HEK293 (cell line): Measurements from ENCODE around the gene RPS29.

Source experiments
- GLI2 ChIP-seq: fragments of 450-650 bp; formaldehyde crosslinking; IDR thresholded peaks from 2 replicates; pipeline ENCODE4; 2017; ENCODE audit warnings: missing biosample characterization, missing genetic modification characterization, low read depth, borderline replicate concordance
- MEIS1 ChIP-seq: sonication (generic); formaldehyde crosslinking; IDR thresholded peaks from 2 replicates; pipeline ENCODE4 v1.8.1; 2022; ENCODE audit warnings: missing genetic modification reagents, mild to moderate bottlenecking, borderline replicate concordance
- SCRT1 ChIP-seq: fragments of 450-650 bp; formaldehyde crosslinking; IDR thresholded peaks from 2 replicates; pipeline ENCODE4 v1.5.1; 2016; ENCODE audit warnings: missing biosample characterization, missing genetic modification characterization, borderline replicate concordance
- ZEB2 ChIP-seq: fragments of 450-650 bp; formaldehyde crosslinking; IDR thresholded peaks from 2 replicates; pipeline ENCODE4 v1.5.1; 2016; ENCODE audit warnings: missing biosample characterization, missing genetic modification characterization
- ZNF10 ChIP-seq: fragments of 450-650 bp; formaldehyde crosslinking; IDR thresholded peaks from 2 replicates; pipeline ENCODE4 v1.5.1; 2017; ENCODE audit warnings: missing biosample characterization, missing genetic modification characterization
- ZNF112 ChIP-seq: fragments of 450-650 bp; formaldehyde crosslinking; IDR thresholded peaks from 2 replicates; pipeline ENCODE4 v1.5.0; 2017; ENCODE audit warnings: missing biosample characterization, missing genetic modification characterization
- ZNF138 ChIP-seq: fragments of 450-650 bp; formaldehyde crosslinking; IDR thresholded peaks from 2 replicates; pipeline ENCODE4 v1.5.1; 2016; ENCODE audit warnings: missing biosample characterization, missing genetic modification characterization, borderline replicate concordance
- ZNF214 ChIP-seq: fragments of 450-650 bp; formaldehyde crosslinking; IDR thresholded peaks from 2 replicates; pipeline ENCODE4 v1.5.1; 2017; ENCODE audit warnings: missing biosample characterization, mild to moderate bottlenecking, missing genetic modification characterization, borderline replicate concordance
- ZNF324 ChIP-seq: fragments of 450-650 bp; formaldehyde crosslinking; IDR thresholded peaks from 2 replicates; pipeline ENCODE4 v1.5.1; 2016; ENCODE audit warnings: missing biosample characterization, missing genetic modification characterization
- ZNF335 ChIP-seq: fragments of 450-650 bp; formaldehyde crosslinking; conservative IDR thresholded peaks from 2 replicates; pipeline ENCODE4 v1.5.1; 2016; ENCODE audit warnings: missing biosample characterization, missing genetic modification characterization
- ZNF391 ChIP-seq: fragments of 450-650 bp; formaldehyde crosslinking; IDR thresholded peaks from 2 replicates; pipeline ENCODE4 v1.5.1; 2016; ENCODE audit warnings: low read depth, missing biosample characterization, missing genetic modification characterization, borderline replicate concordance
- ZNF398 ChIP-seq: fragments of 450-650 bp; formaldehyde crosslinking; IDR thresholded peaks from 2 replicates; pipeline ENCODE4 v1.5.1; 2017; ENCODE audit warnings: missing biosample characterization, missing genetic modification characterization
- ZNF530 ChIP-seq: fragments of 450-650 bp; formaldehyde crosslinking; IDR thresholded peaks from 2 replicates; pipeline ENCODE4 v1.5.1; 2016; ENCODE audit warnings: low read depth, missing biosample characterization, missing genetic modification characterization
- ZNF558 ChIP-seq: fragments of 450-650 bp; formaldehyde crosslinking; IDR thresholded peaks from 2 replicates; pipeline ENCODE4 v1.5.1; 2016; ENCODE audit warnings: missing biosample characterization, missing genetic modification characterization
- ZNF626 ChIP-seq: fragments of 450-650 bp; sonication (Bioruptor Pico); formaldehyde crosslinking; IDR thresholded peaks from 2 replicates; pipeline ENCODE4 v1.5.1; 2018; ENCODE audit warnings: missing biosample characterization, missing genetic modification characterization, inconsistent platforms
- ZNF660 ChIP-seq: fragments of 450-650 bp; IDR thresholded peaks from 2 replicates; pipeline ENCODE4 v1.5.1; 2018; ENCODE audit warnings: missing biosample characterization, mild to moderate bottlenecking, missing genetic modification characterization
- ZNF792 ChIP-seq: fragments of 450-650 bp; formaldehyde crosslinking; IDR thresholded peaks from 2 replicates; pipeline ENCODE4 v1.5.1; 2016; ENCODE audit warnings: missing biosample characterization, missing genetic modification characterization
- ZSCAN23 ChIP-seq: fragments of 450-650 bp; formaldehyde crosslinking; IDR thresholded peaks from 2 replicates; pipeline ENCODE4 v1.5.1; 2016; ENCODE audit warnings: missing biosample characterization, missing genetic modification characterization
- TF ChIP-seq, protein P1 (sequence below): fragments of 450-650 bp; formaldehyde crosslinking; IDR thresholded peaks from 2 replicates; pipeline ENCODE4 v1.5.1; 2016; ENCODE audit warnings: missing biosample characterization, missing genetic modification characterization
- TF ChIP-seq, protein P2 (sequence below): fragments of 450-650 bp; IDR thresholded peaks from 2 replicates; pipeline ENCODE4 v1.5.1; 2018; ENCODE audit warnings: missing biosample characterization, missing genetic modification characterization
- TF ChIP-seq, protein P3 (sequence below): fragments of 450-650 bp; formaldehyde crosslinking; IDR thresholded peaks from 2 replicates; pipeline ENCODE4 v1.5.1; 2016; ENCODE audit warnings: missing biosample characterization, missing genetic modification characterization
- TF ChIP-seq, protein P4 (sequence below): fragments of 450-650 bp; formaldehyde crosslinking; conservative IDR thresholded peaks from 2 replicates; pipeline ENCODE4 v1.5.1; 2016; ENCODE audit warnings: low read depth, missing biosample characterization, missing genetic modification characterization
- TF ChIP-seq, protein P5 (sequence below): fragments of 450-650 bp; IDR thresholded peaks from 2 replicates; pipeline ENCODE4 v1.5.1; 2018; ENCODE audit warnings: missing biosample characterization, mild to moderate bottlenecking, missing genetic modification characterization

Gene RPS29

DNA sequence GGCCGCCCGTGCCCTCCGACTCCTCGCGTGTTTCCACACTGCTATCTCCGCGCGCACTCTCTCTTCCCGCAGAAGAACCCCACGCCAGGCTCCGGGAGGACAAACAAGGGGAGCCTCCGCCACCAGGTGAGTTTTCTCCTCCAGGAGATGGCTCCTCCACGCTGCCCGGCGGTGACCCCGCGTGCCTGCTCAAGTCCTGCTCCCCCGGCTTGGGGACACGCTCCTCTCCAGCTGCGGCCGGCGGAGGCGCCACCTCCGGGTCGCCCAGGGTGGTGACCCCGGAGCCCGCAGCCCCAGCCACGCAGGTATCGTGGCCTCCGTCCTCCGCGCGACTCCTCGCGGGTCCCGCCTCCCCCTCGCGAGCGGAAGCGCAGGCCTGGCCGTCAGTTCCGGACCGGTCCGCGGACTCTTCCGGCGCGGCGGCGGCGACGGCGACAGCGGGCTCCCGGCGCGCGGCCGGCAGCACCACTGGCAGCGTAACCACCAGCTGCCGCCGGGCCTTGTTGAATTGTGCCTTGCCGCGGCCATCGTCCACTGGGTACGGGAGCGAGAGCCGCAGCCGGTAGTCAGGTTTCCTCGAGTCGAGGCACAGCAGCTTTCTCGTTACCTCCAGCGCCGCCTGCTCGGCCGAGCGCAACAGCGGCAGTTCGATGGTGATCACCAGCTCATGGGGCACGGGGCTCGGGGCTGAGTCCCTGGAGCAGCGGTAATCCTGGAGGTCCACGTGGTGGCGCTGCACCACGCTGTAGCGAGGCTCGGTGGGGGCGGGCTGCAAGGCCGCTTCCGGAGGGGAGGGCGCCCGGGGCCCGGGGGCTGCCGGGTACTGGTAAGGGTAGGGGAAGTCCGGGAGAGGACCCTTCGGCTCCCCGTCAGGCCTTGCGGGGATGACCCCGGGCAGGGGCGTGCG, 47.7 kb upstream of the RPS29 start (continued):
- TF ChIP-seq ZNF398 (tag by site-specific recombination) (no peak), ZNF138 (tag by site-specific recombination) (no peak), ZNF626 (tag by site-specific recombination) (no peak), ZNF324 (tag by site-specific recombination) (peak; percentile 69; the same call in 1 of the 2 replicates), ZNF335 (tag by site-specific recombination) (peak; percentile 49), ZNF214 (tag by site-specific recombination) (no peak), SCRT1 (peak; percentile 54; the same call in 1 of the 2 replicates), ZNF112 (tag by site-specific recombination) (no peak), ZNF660 (tag by site-specific recombination) (0 out of 2 replicates have a peak, but pooled peaks have one; percentile 64), ZNF391 (tag by site-specific recombination) (no peak), ZEB2 (tag by site-specific recombination) (peak; percentile 94), ZNF530 (tag by site-specific recombination) (0 out of 2 replicates have a peak, but pooled peaks have one; percentile 8), ZNF10 (tag by site-specific recombination) (no peak), GLI2 (tag by site-specific recombination) (no peak), MEIS1 (no peak), ZSCAN23 (no peak), ZNF792 (tag by site-specific recombination) (no peak), ZNF558 (tag by site-specific recombination) (no peak)
- TF ChIP-seq, protein P1, sequence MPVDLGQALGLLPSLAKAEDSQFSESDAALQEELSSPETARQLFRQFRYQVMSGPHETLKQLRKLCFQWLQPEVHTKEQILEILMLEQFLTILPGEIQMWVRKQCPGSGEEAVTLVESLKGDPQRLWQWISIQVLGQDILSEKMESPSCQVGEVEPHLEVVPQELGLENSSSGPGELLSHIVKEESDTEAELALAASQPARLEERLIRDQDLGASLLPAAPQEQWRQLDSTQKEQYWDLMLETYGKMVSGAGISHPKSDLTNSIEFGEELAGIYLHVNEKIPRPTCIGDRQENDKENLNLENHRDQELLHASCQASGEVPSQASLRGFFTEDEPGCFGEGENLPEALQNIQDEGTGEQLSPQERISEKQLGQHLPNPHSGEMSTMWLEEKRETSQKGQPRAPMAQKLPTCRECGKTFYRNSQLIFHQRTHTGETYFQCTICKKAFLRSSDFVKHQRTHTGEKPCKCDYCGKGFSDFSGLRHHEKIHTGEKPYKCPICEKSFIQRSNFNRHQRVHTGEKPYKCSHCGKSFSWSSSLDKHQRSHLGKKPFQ: no peak
- TF ChIP-seq, protein P2, sequence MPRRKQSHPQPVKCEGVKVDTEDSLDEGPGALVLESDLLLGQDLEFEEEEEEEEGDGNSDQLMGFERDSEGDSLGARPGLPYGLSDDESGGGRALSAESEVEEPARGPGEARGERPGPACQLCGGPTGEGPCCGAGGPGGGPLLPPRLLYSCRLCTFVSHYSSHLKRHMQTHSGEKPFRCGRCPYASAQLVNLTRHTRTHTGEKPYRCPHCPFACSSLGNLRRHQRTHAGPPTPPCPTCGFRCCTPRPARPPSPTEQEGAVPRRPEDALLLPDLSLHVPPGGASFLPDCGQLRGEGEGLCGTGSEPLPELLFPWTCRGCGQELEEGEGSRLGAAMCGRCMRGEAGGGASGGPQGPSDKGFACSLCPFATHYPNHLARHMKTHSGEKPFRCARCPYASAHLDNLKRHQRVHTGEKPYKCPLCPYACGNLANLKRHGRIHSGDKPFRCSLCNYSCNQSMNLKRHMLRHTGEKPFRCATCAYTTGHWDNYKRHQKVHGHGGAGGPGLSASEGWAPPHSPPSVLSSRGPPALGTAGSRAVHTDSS: no peak
- TF ChIP-seq, protein P3, sequence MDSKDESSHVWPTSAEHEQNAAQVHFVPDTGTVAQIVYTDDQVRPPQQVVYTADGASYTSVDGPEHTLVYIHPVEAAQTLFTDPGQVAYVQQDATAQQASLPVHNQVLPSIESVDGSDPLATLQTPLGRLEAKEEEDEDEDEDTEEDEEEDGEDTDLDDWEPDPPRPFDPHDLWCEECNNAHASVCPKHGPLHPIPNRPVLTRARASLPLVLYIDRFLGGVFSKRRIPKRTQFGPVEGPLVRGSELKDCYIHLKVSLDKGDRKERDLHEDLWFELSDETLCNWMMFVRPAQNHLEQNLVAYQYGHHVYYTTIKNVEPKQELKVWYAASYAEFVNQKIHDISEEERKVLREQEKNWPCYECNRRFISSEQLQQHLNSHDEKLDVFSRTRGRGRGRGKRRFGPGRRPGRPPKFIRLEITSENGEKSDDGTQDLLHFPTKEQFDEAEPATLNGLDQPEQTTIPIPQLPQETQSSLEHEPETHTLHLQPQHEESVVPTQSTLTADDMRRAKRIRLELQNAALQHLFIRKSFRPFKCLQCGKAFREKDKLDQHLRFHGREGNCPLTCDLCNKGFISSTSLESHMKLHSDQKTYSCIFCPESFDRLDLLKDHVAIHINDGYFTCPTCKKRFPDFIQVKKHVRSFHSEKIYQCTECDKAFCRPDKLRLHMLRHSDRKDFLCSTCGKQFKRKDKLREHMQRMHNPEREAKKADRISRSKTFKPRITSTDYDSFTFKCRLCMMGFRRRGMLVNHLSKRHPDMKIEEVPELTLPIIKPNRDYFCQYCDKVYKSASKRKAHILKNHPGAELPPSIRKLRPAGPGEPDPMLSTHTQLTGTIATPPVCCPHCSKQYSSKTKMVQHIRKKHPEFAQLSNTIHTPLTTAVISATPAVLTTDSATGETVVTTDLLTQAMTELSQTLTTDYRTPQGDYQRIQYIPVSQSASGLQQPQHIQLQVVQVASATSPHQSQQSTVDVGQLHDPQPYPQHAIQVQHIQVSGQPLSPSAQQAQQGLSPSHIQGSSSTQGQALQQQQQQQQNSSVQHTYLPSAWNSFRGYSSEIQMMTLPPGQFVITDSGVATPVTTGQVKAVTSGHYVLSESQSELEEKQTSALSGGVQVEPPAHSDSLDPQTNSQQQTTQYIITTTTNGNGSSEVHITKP (tag by site-specific recombination): peak; percentile 22
- TF ChIP-seq, protein P4, sequence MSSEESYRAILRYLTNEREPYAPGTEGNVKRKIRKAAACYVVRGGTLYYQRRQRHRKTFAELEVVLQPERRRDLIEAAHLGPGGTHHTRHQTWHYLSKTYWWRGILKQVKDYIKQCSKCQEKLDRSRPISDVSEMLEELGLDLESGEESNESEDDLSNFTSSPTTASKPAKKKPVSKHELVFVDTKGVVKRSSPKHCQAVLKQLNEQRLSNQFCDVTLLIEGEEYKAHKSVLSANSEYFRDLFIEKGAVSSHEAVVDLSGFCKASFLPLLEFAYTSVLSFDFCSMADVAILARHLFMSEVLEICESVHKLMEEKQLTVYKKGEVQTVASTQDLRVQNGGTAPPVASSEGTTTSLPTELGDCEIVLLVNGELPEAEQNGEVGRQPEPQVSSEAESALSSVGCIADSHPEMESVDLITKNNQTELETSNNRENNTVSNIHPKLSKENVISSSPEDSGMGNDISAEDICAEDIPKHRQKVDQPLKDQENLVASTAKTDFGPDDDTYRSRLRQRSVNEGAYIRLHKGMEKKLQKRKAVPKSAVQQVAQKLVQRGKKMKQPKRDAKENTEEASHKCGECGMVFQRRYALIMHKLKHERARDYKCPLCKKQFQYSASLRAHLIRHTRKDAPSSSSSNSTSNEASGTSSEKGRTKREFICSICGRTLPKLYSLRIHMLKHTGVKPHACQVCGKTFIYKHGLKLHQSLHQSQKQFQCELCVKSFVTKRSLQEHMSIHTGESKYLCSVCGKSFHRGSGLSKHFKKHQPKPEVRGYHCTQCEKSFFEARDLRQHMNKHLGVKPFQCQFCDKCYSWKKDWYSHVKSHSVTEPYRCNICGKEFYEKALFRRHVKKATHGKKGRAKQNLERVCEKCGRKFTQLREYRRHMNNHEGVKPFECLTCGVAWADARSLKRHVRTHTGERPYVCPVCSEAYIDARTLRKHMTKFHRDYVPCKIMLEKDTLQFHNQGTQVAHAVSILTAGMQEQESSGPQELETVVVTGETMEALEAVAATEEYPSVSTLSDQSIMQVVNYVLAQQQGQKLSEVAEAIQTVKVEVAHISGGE (tag by site-specific recombination): peak; percentile 87
- TF ChIP-seq, protein P5, sequence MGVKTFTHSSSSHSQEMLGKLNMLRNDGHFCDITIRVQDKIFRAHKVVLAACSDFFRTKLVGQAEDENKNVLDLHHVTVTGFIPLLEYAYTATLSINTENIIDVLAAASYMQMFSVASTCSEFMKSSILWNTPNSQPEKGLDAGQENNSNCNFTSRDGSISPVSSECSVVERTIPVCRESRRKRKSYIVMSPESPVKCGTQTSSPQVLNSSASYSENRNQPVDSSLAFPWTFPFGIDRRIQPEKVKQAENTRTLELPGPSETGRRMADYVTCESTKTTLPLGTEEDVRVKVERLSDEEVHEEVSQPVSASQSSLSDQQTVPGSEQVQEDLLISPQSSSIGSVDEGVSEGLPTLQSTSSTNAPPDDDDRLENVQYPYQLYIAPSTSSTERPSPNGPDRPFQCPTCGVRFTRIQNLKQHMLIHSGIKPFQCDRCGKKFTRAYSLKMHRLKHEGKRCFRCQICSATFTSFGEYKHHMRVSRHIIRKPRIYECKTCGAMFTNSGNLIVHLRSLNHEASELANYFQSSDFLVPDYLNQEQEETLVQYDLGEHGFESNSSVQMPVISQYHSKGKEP (tag by site-specific recombination): 0 out of 2 replicates have a peak, but pooled peaks have one; percentile 4
